Measurements from ENCODE around the gene CENPC.

The CENPC gene, protein sequence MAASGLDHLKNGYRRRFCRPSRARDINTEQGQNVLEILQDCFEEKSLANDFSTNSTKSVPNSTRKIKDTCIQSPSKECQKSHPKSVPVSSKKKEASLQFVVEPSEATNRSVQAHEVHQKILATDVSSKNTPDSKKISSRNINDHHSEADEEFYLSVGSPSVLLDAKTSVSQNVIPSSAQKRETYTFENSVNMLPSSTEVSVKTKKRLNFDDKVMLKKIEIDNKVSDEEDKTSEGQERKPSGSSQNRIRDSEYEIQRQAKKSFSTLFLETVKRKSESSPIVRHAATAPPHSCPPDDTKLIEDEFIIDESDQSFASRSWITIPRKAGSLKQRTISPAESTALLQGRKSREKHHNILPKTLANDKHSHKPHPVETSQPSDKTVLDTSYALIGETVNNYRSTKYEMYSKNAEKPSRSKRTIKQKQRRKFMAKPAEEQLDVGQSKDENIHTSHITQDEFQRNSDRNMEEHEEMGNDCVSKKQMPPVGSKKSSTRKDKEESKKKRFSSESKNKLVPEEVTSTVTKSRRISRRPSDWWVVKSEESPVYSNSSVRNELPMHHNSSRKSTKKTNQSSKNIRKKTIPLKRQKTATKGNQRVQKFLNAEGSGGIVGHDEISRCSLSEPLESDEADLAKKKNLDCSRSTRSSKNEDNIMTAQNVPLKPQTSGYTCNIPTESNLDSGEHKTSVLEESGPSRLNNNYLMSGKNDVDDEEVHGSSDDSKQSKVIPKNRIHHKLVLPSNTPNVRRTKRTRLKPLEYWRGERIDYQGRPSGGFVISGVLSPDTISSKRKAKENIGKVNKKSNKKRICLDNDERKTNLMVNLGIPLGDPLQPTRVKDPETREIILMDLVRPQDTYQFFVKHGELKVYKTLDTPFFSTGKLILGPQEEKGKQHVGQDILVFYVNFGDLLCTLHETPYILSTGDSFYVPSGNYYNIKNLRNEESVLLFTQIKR

DNA sequence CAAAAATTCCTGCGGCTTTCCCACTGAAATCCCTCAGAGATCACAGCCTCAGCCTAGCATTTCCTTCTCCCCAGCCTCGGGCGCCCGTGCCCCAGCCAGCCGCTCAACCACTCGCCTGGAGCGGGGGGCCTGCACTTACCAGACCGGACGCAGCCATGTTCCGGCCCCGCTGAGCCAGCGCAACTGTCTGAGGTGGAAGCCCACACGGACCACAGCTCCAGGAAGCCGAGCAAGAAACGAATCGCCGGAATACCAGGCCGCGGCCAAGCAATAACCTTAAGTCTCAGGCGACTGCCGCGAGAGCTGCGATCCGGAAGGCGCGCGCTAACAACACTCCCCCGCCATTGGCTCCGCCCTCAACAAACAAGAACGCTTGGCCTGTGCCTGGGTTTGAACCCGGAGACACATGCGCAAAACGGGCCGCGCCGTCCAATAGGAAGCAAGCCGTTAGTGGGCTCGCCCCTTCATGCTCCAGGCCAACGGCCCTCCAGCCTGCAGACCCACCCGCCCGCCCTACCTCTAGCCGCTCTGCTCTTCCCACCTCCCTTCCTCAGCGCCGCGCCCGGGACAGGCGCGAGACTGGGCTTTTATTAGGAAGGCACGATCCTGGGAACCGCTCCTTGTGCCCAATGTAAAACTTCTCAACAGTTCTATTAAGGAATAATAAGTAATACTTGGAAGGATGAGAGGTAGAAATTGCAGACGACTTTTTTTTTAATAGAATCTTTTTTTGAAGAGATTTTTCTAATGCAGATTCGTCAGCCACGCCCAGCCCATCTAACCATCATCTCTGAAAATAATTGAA lies at the start of gene CENPC:
TSS of gene CENPC (minus strand) at position 305 of the 805 bp plus-strand sequence. CDS start at position 157, 148 bp downstream.
- TF ChIP-seq GLIS3 (CRISPR knock-in tag; IDR thresholded peaks at IDR 0.05) (0 out of 2 replicates have a peak, but pooled peaks have one; percentile 14), BACH2 (CRISPR knock-in tag; IDR thresholded peaks at IDR 0.05; ENCODE audit: borderline replicate concordance) (no peak)
- TF ChIP-seq, protein P1, sequence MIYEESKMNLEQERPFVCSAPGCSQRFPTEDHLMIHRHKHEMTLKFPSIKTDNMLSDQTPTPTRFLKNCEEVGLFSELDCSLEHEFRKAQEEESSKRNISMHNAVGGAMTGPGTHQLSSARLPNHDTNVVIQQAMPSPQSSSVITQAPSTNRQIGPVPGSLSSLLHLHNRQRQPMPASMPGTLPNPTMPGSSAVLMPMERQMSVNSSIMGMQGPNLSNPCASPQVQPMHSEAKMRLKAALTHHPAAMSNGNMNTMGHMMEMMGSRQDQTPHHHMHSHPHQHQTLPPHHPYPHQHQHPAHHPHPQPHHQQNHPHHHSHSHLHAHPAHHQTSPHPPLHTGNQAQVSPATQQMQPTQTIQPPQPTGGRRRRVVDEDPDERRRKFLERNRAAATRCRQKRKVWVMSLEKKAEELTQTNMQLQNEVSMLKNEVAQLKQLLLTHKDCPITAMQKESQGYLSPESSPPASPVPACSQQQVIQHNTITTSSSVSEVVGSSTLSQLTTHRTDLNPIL (CRISPR knock-in tag; IDR thresholded peaks at IDR 0.05; ENCODE audit: low read depth) = no peak
- peak; percentile 99 for ATAC-seq

- no peak for ATAC-seq
- TF ChIP-seq, protein P2, sequence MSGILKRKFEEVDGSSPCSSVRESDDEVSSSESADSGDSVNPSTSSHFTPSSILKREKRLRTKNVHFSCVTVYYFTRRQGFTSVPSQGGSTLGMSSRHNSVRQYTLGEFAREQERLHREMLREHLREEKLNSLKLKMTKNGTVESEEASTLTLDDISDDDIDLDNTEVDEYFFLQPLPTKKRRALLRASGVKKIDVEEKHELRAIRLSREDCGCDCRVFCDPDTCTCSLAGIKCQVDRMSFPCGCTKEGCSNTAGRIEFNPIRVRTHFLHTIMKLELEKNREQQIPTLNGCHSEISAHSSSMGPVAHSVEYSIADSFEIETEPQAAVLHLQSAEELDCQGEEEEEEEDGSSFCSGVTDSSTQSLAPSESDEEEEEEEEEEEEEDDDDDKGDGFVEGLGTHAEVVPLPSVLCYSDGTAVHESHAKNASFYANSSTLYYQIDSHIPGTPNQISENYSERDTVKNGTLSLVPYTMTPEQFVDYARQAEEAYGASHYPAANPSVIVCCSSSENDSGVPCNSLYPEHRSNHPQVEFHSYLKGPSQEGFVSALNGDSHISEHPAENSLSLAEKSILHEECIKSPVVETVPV (CRISPR knock-in tag; IDR thresholded peaks at IDR 0.05) = no peak
- no peak for TF ChIP-seq GLIS3 (CRISPR knock-in tag; IDR thresholded peaks at IDR 0.05)
- no peak for TF ChIP-seq PATZ1 (CRISPR knock-in tag; IDR thresholded peaks at IDR 0.05; ENCODE audit: borderline replicate concordance)
- no peak for TF ChIP-seq ZFP3 (CRISPR knock-in tag; IDR thresholded peaks at IDR 0.05)
- TF ChIP-seq TCF4 (CRISPR knock-in tag; IDR thresholded peaks at IDR 0.05; ENCODE audit: borderline replicate concordance) = no peak
- no peak for TF ChIP-seq SNAI2 (CRISPR knock-in tag; IDR thresholded peaks at IDR 0.05)
- no peak for TF ChIP-seq ISL1 (CRISPR knock-in tag; IDR thresholded peaks at IDR 0.05)
- TF ChIP-seq ZNF565 (CRISPR knock-in tag; conservative IDR thresholded peaks at IDR 0.05; ENCODE audit: low read depth) = no peak
- no peak for TF ChIP-seq BACH2 (CRISPR knock-in tag; IDR thresholded peaks at IDR 0.05; ENCODE audit: borderline replicate concordance)
- no peak for TF ChIP-seq TSHZ2 (CRISPR knock-in tag; IDR thresholded peaks at IDR 0.05)
- TF ChIP-seq RARB (CRISPR knock-in tag; IDR thresholded peaks at IDR 0.05) = no peak
- TF ChIP-seq CSDC2 (CRISPR knock-in tag; IDR thresholded peaks at IDR 0.05) = no peak
- TF ChIP-seq ZNF8 (CRISPR knock-in tag; IDR thresholded peaks at IDR 0.05) = no peak
- TF ChIP-seq TOX (CRISPR knock-in tag; IDR thresholded peaks at IDR 0.05; ENCODE audit: borderline replicate concordance) = no peak
- no peak for TF ChIP-seq OSR1 (CRISPR knock-in tag; IDR thresholded peaks at IDR 0.05)
- no peak for TF ChIP-seq ZC3H10 (CRISPR knock-in tag; IDR thresholded peaks at IDR 0.05)
- TF ChIP-seq, protein P1 (CRISPR knock-in tag; IDR thresholded peaks at IDR 0.05; ENCODE audit: low read depth) = no peak
- TF ChIP-seq ZNF70 (CRISPR knock-in tag; IDR thresholded peaks at IDR 0.05) = no peak
- no peak for TF ChIP-seq ESRRG (CRISPR knock-in tag; IDR thresholded peaks at IDR 0.05)
- no peak for TF ChIP-seq PPARA (CRISPR knock-in tag; IDR thresholded peaks at IDR 0.05; ENCODE audit: borderline replicate concordance)
These were observed 48.5 kb upstream of the CENPC start for GRCh38 chr4:67593741-67594175.

Data from SK-N-SH treated with all-trans-retinoic acid at 6 μM for 48 hours (cell line).